ENCODE results near the gene CEP85. TPM values are rescaled to one million over a fixed set of nuclear protein-coding genes. Genes with fewer than 3 reads are reported as not detected.

CEP85 gene
- total and polyA plus RNA-seq, 8 donors: 2.7 to 6.6 (median 3.7) TPM

DNA sequence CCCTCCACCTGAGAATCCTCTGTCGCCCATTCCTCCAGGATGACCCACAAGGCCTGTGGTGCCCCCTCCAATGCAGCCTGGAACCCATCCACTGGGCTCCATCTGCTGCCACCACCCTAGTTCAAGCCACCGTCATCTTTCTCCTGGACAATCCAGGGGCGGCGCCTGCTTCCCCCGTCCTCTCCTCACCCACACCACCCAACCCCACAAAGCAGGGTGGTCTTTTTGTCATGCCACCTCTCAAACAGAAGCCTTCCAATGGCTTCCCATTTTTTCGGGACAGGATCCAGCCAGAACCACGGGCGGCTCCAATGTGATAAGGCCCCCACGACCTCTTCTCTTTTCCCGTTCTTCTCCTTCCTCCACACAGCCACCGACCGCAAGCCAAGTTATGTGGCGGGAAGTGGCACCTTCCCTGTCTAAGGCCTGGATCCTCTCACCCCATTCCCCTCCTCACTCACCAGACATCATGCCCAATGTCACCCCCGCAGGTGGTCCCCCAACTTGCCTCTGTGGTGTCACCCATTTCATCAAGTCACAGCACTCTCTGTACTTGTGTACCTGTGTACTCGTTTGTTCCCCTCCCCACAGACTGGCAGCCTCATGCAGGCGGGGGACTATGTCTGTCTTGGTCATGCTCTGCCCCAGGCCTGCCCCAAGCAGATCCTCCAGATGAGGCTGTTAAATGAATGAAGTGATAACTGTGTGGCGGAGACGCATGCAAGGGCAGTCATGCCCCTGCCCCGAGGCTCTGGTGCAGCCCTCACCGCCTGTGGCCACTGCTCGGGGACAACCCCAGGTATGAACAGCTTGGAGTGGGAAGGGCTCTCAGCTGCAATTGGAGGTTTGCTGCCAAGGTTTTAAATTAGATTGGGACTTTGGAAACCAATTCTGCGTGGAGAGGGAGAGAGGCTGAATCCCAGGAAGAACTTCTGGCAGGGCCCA, 61.5 kb downstream of the CEP85 start:
- no peak for DNase-seq
- H3K27me3 ChIP-seq: no peaks in the 10 kb centered on the region

DNA sequence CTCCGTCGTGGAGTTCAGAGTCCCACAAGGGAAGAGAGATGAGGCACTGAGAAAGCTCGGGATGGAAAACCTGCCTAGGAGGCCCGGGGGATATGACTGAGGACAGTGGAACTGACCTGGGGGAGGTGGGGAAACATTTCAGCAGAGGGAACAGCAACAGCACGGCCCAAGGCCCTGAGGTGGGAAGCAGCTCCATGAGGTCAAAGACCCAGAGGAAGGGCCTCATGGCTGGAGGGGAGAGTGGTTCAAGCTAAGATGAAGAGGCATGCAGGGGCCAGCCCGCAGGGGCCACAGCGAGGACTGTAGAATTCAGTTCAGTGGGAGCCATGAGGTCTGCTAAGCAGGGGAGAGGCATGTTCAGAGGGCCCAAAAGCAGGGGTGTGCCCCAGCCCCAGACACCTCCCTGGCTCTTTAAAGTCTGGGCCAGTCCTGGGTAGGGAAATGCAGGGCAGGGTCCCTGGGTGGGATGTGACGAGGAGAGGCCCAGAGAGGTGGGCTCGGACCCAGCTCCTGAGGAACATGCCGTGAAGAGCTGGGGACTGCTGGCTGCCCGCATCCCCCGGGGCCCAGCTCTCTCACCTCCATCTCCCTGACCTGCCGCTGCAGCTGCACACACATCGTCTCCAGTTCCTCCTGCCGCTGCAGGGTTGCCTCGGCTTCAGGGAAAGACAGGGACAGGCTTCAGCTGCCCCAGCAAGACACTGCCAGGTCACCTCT, 62.5 kb downstream of the CEP85 start:
- WGBS, 2 donors: 87 to 94% methylated on average over 16 of the region's 16 CpGs
- no peaks in the 10 kb centered on the region for H3K9me3 ChIP-seq
- intact Hi-C loops (cut with DNase I): loop anchor here in 1 of 3 donors (2.0 kb wide), 1 partner anchor 14 kb away; no protein-coding TSS in a partner anchor
- ATAC-seq (no peak), FAIRE-seq (no peak), DNase-seq (no peak)
- no peak overlapping the region for H3K4me3 ChIP-seq
- H3K27me3 ChIP-seq: no peaks in the 10 kb centered on the region
- TF ChIP-seq, protein P1, sequence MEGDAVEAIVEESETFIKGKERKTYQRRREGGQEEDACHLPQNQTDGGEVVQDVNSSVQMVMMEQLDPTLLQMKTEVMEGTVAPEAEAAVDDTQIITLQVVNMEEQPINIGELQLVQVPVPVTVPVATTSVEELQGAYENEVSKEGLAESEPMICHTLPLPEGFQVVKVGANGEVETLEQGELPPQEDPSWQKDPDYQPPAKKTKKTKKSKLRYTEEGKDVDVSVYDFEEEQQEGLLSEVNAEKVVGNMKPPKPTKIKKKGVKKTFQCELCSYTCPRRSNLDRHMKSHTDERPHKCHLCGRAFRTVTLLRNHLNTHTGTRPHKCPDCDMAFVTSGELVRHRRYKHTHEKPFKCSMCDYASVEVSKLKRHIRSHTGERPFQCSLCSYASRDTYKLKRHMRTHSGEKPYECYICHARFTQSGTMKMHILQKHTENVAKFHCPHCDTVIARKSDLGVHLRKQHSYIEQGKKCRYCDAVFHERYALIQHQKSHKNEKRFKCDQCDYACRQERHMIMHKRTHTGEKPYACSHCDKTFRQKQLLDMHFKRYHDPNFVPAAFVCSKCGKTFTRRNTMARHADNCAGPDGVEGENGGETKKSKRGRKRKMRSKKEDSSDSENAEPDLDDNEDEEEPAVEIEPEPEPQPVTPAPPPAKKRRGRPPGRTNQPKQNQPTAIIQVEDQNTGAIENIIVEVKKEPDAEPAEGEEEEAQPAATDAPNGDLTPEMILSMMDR (IDR thresholded peaks at IDR 0.05): no peak
- H3K4me1 ChIP-seq: no peaks in the 10 kb centered on the region
- H3K36me3 ChIP-seq: no peaks in the 10 kb centered on the region
- no peak overlapping the region for H3K27ac ChIP-seq

More for the DNA sequence above, 61.5 kb downstream of the CEP85 start:
- TF ChIP-seq, protein P1 (IDR thresholded peaks at IDR 0.05): no peak
- Histone ChIP-seq H3K36me3 (no peaks in the 10 kb centered on the region), H3K4me3 (no peak overlapping the region), H3K27ac (no peak overlapping the region), H3K4me1 (no peaks in the 10 kb centered on the region), H3K9me3 (no peaks in the 10 kb centered on the region)
- 86 to 90% methylated on average over 22 of the region's 22 CpGs for WGBS, 2 donors
- FAIRE-seq: no peak
- intact Hi-C loops (cut with DNase I): loop anchor here in 1 of 3 donors (2.0 kb wide), 1 partner anchor 13 kb away; no protein-coding TSS in a partner anchor
- no peak for ATAC-seq

DNA sequence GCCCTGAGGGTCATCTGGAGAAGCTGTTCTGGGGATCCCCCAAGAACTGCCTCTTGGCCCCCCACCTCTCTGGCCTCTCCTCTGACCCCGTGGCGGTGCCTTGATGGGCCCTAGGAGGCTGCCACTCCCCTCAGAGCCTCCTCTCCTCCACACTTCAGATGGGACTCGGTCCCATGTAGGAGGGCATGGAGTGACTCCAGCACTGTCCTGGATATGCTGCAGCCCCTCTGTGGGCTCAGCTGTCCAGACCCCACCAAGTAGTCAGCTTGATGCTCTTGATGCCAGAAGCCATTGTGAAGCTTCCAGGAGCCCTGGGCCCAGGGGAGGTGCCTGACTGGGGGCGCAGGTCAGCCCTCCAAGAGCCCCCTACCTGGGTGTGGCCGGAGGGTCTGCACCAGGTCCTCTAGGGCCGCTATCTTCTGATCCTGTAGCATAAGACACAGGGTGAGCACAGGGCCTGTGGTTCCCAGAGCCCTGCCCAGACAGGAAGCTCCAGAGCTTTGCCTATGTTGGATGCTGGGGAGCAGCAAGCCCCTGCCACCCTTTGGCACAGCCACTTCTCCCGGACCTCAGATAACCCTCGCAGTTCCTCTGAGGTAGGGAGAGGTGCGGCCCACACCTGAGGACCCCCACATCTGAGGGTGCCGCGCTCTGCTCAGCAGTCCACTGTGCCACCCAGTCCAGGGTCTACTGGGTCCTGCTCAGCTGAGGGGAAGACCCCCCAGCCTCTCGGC, 63.2 kb downstream of the CEP85 start:
- H3K27me3 ChIP-seq: no peaks in the 10 kb centered on the region
- 90 to 91% methylated on average over 12 of the region's 12 CpGs for WGBS, 2 donors
- ATAC-seq (no peak), DNase-seq (no peak), FAIRE-seq (no peak)
- no peak overlapping the region for H3K27ac ChIP-seq
- intact Hi-C loops (cut with DNase I): loop anchor here in 1 of 3 donors (2.0 kb wide), 1 partner anchor 14 kb away; no protein-coding TSS in a partner anchor
- no peaks in the 10 kb centered on the region for H3K4me1 ChIP-seq
- no peaks in the 10 kb centered on the region for H3K36me3 ChIP-seq
- TF ChIP-seq, protein P1 (IDR thresholded peaks at IDR 0.05): no peak
- H3K4me3 ChIP-seq: no peak overlapping the region
- no peaks in the 10 kb centered on the region for H3K9me3 ChIP-seq

DNA sequence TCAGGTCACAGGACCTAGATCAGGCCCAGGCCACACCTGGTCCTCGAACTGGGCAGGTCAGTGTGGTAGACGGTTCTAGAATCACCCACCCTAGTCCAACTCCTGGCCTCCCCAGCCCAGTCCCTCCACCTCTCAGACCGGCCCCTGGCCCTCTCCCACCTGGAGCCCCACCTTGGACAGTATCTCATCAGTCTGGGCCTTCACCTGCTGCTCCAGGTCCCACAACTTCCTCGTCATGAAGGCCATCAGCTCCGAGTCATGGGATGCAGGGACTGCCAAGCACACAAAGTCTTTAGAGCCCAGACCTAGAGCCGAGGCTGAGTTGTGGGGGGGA, 63.8 kb downstream of the CEP85 start:
- Histone ChIP-seq H3K36me3 (no peaks in the 10 kb centered on the region), H3K27me3 (no peaks in the 10 kb centered on the region), H3K4me1 (no peaks in the 10 kb centered on the region), H3K9me3 (no peaks in the 10 kb centered on the region), H3K27ac (no peak overlapping the region), H3K4me3 (no peak overlapping the region)
- TF ChIP-seq, protein P1 (IDR thresholded peaks at IDR 0.05): no peak
- FAIRE-seq (no peak), DNase-seq (no peak), ATAC-seq (no peak)
- 68 to 76% methylated on average over 6 of the region's 6 CpGs for WGBS, 2 donors
- intact Hi-C loops (cut with DNase I): loop anchor here in 1 of 3 donors (2.0 kb wide), 1 partner anchor 15 kb away; no protein-coding TSS in a partner anchor
